ENCODE measurements around the gene GPR82. TPM values are rescaled to one million over a fixed set of nuclear protein-coding genes. Genes with fewer than 3 reads are reported as not detected.

GPR82 gene
- not detected in 2 replicates for total RNA-seq

GRCh38 chrX:41723826-41724225 is at the start of gene GPR82:
Gene GPR82 (plus strand): TSS chrX:41724181. CDS start chrX:41727027, 2,846 bp downstream.

GRCh38 chrX:41688835-41689234 is 35.1 kb upstream of the GPR82 start, which contains the start of gene GPR34:
Gene GPR34 (plus strand): TSS chrX:41688973. CDS start chrX:41695634, 6,661 bp downstream.

Other genes with a start within 250 kb of the GPR82 start
- gene GPR34, start 35.2 kb upstream of the GPR82 start, total RNA-seq: not detected in 2 replicates
- gene CASK, start 199.4 kb downstream of the GPR82 start, total RNA-seq: 19.4 and 23.4 TPM in 2 replicates

Measured in endothelial cell of coronary artery (primary cell).